NCI-H2227 treated with DMSO at 0.1 percent for 48 hours (cell line): ENCODE data around the gene MRGPRE.

ENCODE experiments used
- DNase-seq: peaks from one replicate; lab custom pipeline; 2025; lab: John Stamatoyannopoulos, UW

The MRGPRE gene

GRCh38 chr11:3196161-3197043, 35.8 kb downstream of the MRGPRE start:
- no peak for DNase-seq

DNA sequence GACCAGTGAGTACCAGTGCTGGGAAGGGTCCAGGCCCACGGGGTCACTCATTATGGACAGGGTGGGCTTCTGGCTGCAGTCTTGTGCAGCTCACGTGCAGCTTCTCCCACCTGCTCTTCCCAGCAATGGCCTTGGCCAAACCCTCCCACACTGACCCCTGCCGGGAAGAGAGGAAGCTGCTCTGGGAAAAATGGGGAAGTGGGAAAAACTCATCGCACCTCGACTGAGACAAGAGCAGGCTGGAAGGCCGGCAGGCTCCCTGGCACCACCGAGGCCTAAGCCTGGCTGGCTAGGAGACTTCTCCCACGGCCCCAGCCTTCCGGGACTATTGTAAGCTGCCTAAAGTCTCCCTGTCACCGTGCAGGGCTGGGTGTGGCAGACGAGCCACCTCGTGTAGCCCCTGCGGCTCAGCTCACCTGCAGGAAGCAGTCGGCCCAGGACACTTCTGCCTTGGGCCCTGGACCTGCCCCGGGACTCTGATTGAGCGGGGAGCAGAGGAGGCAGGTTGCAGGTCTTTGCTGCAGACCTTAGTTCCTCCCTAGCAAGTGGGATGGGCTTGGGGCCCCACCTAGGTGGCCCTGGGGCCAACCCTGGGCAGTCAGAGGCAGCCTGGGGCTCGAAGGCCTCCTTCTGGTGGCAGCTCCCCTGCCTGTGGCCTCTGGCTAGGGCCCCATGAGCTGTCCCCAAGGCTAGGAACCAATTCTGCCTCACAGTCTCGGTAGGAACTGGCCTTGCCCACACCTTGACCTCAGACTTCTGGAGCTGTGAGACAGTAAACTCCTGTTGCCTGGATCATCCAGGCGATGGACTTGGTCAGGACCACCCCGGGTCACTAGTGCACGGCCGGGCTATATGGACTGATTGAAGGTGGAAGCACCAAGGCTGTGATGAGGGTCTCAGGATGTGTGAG, 36.7 kb downstream of the MRGPRE start:
- DNase-seq = no peak

GRCh38 chr11:3194016-3194816, 38.0 kb downstream of the MRGPRE start:
- DNase-seq = no peak

GRCh38 chr11:3193373-3194015, 38.7 kb downstream of the MRGPRE start:
- no peak for DNase-seq

DNA sequence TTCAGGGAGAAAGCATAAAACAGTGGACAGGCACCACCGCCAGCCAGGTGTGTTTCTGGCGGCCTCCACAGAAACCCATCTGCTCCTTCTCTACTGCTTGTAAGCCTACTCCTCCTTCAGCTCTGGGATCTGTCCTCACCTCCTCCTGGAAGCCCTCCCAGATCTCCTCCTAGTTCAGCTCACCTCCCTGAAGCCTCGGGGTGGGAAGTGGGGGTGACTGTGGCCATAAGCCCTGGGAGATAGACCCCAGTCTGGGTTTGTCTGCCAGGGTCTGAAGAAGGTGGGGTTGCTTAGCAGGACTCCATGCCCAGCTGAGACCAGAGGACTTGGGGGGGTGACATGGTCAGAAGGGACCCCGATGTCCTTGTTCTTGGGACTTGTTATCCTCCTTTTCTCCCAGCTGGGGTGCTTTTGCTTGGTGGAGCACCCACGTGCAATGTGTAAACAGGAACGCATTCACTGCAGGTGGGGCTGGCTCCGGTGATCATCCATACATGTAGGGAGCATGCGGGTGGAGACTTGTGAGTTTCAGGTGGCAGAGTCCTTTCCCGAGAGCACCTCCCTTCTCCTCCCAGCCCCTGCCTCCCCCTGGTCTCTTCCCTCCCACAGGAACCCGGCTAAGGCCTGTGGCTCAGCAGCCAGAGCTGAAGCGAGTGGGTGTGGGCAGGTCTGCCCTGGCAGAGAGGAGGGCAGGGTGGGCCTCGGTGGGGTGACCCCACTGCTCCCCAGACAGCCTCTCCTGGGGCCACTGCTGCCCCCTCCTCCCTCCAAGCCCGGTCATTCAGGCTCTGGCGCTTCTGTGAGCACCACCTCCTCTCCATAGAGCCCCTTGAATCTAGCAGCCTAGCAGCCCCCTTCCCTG, 39.5 kb downstream of the MRGPRE start:
- DNase-seq = no peak

DNA sequence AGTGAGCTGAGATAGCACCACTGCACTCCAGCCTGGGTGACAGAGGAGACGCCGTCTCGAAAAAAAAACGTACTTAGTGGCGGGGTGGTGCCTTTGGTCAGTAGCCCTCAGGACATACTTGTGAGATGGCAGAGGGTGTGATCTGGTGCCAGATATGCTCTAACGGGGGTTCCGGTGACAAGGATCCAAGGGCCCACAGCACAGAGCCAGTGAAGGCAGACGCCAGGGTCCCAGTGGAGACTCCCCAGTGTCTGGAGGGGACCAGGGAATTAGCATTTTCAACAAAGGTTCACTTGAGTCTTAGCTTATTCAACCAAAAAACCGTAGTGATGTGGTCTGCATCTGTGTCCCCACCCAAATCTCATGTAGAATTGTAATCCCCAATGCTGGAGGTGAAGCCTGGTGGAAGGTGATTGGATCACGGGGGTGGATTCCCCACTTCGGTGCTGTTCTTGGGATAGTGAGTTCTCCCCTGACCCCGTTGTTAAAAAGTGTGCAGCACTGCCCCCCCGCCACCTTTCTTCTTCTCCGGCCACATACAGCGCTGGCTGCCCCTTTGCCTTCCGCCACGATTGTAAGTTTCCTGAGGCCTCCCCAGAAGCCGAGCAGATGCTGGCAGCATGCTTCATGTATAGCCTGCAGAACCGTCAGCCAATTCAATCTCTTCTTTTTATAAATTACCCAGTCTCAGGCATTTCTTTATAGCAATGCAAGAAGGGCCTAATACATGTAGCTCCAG, 40.5 kb downstream of the MRGPRE start:
- DNase-seq = no peak

DNA sequence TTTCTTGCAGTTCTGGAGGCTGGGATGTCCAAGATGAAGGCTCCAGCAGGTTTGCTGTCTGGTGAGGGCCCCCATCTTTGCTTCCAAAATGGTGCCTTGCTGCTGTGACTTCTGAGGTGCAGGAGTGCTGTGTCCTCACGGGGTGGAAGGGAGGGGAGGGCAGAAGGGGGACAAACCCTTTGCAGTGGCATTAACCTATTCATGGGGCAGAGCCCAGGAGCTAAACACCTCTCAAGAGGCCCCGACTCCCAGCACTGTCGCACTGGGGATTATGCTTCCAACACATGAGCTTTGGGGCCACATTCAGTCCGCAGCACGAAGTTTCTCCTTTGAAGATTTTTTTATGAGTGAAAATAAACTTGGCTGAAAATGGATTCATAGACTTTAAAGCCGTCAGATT, 41.6 kb downstream of the MRGPRE start:
- no peak for DNase-seq

- no peak for DNase-seq
These were observed 42.2 kb downstream of the MRGPRE start for GRCh38 chr11:3189886-3190583.

DNA sequence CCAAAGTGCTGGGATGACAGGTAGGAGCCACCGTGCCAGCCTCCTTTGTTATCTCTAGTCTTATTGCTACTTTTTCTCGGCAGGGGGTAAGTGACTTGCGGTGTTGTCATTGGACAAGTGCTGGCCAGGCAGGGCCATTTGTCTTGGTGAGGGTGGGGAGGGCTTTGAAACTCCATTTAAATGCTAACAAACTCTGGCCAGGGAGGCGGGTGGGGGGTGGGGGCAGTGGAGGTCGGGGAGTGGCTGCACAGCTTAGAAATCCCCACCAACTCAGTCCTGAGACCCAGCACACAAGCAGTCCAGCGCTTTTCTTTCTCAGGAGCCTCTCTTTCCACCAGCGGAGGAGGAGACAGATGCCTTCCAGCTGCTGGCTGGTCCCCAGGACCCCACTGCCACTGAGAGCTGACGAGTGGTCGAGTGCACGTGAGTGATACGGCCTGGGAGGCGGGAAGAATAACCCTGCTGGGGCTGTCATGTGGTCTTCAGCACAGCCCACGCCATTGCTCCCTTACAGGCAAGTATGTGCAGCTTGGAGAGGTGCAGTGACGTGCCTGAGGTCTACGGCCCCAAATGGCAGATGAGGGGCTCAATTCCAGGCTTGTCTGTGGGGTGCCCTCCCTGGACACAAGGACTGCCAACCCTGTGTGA, 42.9 kb downstream of the MRGPRE start:
- no peak for DNase-seq

DNA sequence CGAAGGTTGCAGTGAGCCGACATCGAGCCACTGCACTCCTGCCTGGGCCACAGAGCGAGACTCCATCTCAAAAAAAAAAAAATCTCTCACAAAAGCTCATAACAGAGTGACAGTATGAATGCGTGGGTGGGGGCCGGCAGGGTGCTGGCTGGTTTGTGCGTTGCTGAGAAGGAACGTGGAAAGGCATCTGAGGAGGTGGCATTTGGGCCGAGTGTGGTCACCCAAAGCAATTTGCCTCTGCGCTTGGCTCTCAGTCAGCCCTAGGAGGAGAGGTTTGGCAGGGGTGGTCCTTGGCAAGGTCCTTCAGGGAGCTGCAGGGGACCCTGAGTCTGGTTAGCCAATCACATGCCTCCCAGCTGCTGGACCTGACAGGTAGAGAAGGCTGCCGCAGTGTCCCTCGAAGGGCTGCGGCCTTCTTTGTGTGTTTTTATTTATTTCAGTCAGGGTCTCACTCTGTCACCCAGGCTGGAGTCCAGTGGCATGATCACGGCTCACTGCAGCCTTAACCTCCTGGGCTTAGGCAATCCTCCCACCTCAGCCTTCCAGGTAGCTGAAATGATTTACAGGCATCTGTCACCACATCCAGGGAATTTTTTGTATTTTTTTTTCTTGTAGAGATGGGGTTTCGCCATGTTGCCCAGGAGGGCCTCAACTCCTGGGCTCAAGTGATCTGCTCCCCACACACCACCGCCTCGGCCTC, 43.6 kb downstream of the MRGPRE start:
- DNase-seq = no peak

- no peak for DNase-seq
These were observed 45.9 kb downstream of the MRGPRE start for GRCh38 chr11:3186166-3186953.

DNA sequence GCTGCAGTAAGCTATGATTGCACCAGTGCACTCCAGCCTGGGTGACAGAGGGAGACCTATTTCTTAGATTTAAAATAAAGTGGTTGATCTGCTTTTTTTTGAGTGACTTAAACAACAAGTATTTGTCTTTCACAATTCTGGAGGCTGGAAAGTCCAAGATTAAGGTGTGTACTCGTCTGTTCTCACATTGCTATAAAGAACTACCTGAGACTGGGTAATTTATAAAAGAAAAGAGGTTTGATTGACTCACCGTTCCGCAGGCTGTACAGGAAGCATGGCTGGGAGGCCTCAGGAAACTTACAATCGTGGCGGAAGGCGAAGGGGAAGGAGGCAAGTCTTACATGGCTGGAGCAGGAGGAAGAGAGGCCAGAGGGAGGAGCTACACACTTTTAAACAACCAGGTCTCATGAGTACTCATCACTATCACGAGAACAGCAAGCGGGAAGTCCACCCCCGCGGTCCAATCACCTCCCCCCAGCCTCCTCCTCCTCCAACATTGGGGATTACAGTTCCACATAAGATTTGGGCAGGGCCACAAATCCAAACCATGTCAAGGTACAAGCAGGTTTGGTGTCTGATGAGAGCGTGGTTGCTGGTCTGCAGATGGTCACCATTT, 47.4 kb downstream of the MRGPRE start:
- no peak for DNase-seq

DNA sequence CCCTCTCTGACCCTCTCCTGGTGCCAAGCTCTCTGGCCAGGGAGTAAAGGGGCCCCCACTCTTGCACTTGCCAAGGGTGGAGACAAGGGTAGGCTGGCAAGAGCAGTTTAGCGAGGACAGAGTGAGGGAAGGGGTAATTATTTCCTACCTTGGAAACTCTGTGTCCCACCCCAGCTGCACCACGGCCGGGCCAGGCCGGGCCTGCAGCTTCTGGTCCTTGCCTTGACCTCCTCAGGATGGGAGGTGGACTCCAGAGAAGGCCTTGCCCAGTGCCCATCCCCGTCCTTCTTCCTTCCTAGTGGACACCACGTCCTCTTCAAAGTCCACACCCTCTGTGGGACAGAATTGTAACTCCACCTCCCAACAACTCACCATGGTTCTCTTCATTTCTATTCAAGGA, 48.7 kb downstream of the MRGPRE start:
- DNase-seq = no peak

- DNase-seq = no peak
These were observed 49.8 kb downstream of the MRGPRE start for GRCh38 chr11:3182462-3182852.

DNA sequence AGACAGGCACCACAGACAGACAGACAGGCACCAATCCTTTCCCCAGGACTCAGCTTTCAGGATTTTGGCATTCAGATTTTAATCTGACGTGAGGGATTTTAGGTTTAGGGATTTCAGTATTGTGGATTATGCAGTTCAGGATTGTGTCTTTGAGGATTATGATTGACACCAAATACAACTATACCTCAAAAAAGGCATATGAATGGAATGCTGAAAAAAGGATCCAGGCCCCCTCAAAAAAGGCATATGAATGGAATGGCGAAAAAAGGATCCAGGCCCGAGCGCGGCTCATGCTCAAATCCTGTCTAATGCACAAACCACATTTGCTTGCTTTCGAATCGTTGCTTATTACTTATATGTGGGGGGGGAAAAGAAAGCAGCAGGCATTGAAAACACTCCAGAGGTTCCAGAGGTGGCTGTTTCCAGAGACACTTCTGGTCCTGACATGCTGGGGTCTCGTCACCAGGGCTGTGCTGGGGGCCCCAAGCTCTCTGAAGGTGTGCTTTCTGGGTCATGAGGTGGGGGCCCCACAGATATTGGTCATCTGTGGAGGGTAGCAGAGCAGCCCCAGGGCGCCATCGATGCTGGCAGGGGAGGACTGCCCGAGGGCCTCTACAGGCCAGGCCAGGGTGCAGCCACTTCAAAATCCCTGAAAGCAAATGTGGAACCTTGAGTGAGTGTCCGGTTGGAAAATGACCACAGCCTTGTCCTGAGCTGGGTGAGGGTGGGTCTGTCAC, 50.3 kb downstream of the MRGPRE start:
- no peak for DNase-seq

DNA sequence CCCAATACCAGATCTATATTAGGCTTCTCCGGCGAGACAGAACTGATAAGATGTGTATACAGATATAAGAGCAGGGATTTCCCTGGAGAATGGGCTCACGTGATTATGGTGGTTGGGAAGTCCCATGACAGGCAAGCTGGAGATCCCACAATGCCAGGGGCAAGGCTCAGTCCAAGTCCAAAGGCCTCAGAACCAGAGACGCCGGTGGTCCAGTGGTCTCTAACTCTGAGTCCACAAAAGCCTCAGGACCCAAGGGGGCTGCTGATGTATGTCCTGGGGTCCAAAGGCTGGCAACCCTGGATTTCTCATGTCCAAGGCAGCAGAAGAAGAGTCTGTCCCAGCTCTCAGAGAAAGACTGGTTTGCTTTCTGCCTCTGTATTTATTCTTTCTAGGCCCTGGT, 51.3 kb downstream of the MRGPRE start:
- no peak for DNase-seq
